A549 (cell line): ENCODE data around the gene MRPS6.

ENCODE experiments used
- CBX8 ChIP-seq: fragments of 200-600 bp; sonication (generic); IDR thresholded peaks from 2 replicates; pipeline ENCODE4 v1.6.1; 2016
- CHD4 ChIP-seq: fragments of 200-600 bp; sonication (generic); IDR thresholded peaks from 2 replicates; pipeline ENCODE4 v1.6.1; 2016; ENCODE audit warnings: antibody characterized with exemption, mild to moderate bottlenecking, borderline replicate concordance
- E2F6 ChIP-seq: IDR thresholded peaks from 2 replicates; pipeline ENCODE4 v1.6.1; 2012; ENCODE audit warnings: low read depth, borderline replicate concordance
- HDAC2 ChIP-seq: fragments of 200-600 bp; sonication (generic); IDR thresholded peaks from 2 replicates; pipeline ENCODE4 v1.6.1; 2016
- MAFK ChIP-seq: fragments of 450-650 bp; IDR thresholded peaks from 2 replicates; pipeline ENCODE4 v1.6.1; 2014; ENCODE audit not compliant: partially characterized antibody
- MAX ChIP-seq: IDR thresholded peaks from 2 replicates; pipeline ENCODE4 v1.6.1; 2012
- MAZ ChIP-seq: fragments of 150-350 bp; IDR thresholded peaks from 2 replicates; pipeline ENCODE4 v1.6.1; 2014; ENCODE audit warnings: antibody characterized with exemption, low read depth, low read length, borderline replicate concordance
- POLR2A ChIP-seq: IDR thresholded peaks from 2 replicates; pipeline ENCODE4 v1.6.1; 2012; ENCODE audit warnings: mild to moderate bottlenecking, low read length
- RAD21 ChIP-seq, 2 experiments: fragments of >200 bp in 1 of 2; sonication (Bioruptor Twin) in 1 of 2; formaldehyde crosslinking in 1 of 2; IDR thresholded peaks in 1 of 2; conservative IDR thresholded peaks in 1 of 2; 2 replicates in 1 of 2; 3 replicates in 1 of 2; pipeline ENCODE4 v1.6.1; 2012 to 2018; ENCODE audit warnings: inconsistent platforms in 1 of 2
- RFX5 ChIP-seq: fragments of 450-650 bp; IDR thresholded peaks from 2 replicates; pipeline ENCODE4 v1.7.1; 2014; ENCODE audit warnings: antibody characterized with exemption, mild to moderate bottlenecking, moderate library complexity
- ZSCAN20 ChIP-seq: fragments of 250-450 bp; sonication (Bioruptor Pico); IDR thresholded peaks from 2 replicates; pipeline ENCODE4 v1.8.0; 2022; ENCODE audit warnings: mild to moderate bottlenecking, moderate library complexity
- TF ChIP-seq, protein P1 (sequence below): fragments of >200 bp; sonication (Bioruptor Twin); formaldehyde crosslinking; IDR thresholded peaks from 3 replicates; pipeline ENCODE4 v1.5.1; 2016
- TF ChIP-seq, protein P2 (sequence below): fragments of 200-600 bp; sonication (generic); IDR thresholded peaks from 2 replicates; pipeline ENCODE4 v1.6.1; 2016; ENCODE audit warnings: antibody characterized with exemption, mild to moderate bottlenecking, moderate library complexity

GRCh38 chr21:34100790-34101189, 27.4 kb downstream of the MRPS6 start:
- TF ChIP-seq POLR2A (no peak), HDAC2 (no peak), CBX8 (no peak), CHD4 (no peak), MAFK (no peak), RFX5 (no peak), MAZ (no peak), E2F6 (no peak), ZSCAN20 (CRISPR knock-in tag) (no peak), MAX (no peak), RAD21 (conservative IDR thresholded peaks at IDR 0.05 in 1 of 2, IDR thresholded peaks at IDR 0.05 in 1 of 2) (no peak)
- TF ChIP-seq, protein P1, sequence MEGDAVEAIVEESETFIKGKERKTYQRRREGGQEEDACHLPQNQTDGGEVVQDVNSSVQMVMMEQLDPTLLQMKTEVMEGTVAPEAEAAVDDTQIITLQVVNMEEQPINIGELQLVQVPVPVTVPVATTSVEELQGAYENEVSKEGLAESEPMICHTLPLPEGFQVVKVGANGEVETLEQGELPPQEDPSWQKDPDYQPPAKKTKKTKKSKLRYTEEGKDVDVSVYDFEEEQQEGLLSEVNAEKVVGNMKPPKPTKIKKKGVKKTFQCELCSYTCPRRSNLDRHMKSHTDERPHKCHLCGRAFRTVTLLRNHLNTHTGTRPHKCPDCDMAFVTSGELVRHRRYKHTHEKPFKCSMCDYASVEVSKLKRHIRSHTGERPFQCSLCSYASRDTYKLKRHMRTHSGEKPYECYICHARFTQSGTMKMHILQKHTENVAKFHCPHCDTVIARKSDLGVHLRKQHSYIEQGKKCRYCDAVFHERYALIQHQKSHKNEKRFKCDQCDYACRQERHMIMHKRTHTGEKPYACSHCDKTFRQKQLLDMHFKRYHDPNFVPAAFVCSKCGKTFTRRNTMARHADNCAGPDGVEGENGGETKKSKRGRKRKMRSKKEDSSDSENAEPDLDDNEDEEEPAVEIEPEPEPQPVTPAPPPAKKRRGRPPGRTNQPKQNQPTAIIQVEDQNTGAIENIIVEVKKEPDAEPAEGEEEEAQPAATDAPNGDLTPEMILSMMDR: no peak
- TF ChIP-seq, protein P2, sequence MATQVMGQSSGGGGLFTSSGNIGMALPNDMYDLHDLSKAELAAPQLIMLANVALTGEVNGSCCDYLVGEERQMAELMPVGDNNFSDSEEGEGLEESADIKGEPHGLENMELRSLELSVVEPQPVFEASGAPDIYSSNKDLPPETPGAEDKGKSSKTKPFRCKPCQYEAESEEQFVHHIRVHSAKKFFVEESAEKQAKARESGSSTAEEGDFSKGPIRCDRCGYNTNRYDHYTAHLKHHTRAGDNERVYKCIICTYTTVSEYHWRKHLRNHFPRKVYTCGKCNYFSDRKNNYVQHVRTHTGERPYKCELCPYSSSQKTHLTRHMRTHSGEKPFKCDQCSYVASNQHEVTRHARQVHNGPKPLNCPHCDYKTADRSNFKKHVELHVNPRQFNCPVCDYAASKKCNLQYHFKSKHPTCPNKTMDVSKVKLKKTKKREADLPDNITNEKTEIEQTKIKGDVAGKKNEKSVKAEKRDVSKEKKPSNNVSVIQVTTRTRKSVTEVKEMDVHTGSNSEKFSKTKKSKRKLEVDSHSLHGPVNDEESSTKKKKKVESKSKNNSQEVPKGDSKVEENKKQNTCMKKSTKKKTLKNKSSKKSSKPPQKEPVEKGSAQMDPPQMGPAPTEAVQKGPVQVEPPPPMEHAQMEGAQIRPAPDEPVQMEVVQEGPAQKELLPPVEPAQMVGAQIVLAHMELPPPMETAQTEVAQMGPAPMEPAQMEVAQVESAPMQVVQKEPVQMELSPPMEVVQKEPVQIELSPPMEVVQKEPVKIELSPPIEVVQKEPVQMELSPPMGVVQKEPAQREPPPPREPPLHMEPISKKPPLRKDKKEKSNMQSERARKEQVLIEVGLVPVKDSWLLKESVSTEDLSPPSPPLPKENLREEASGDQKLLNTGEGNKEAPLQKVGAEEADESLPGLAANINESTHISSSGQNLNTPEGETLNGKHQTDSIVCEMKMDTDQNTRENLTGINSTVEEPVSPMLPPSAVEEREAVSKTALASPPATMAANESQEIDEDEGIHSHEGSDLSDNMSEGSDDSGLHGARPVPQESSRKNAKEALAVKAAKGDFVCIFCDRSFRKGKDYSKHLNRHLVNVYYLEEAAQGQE: no peak
